Measurements from ENCODE around the gene ARHGAP24. TPM values are rescaled to one million over a fixed set of nuclear protein-coding genes. Genes with fewer than 3 reads are reported as not detected.

Gene ARHGAP24
- total RNA-seq, 1 donor from 2014 or later: 1.5 TPM

DNA sequence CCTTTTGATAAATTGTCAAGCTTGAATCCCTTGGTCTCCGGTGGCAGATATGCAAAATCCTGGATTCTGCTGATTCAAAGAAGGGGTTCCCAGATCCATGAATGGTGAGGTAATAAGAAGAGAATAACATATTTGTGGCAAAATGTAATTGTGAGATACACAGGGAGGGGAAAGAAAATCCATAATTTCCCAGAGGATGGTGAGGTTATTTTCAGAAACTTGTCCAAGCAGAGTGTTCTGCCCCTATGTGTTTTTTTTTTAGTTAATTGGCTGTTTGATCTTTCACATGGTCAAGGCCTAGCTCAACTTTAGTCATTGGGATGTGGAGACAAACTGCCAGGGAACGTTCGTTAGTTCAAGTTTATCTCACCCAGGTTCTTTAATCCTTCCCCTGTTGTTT, 476.1 kb downstream of the ARHGAP24 start:
- peaks cover 4% of the 10 kb centered on the region for H3K4me1 Mint-ChIP-seq
- TF ChIP-seq, protein P1, sequence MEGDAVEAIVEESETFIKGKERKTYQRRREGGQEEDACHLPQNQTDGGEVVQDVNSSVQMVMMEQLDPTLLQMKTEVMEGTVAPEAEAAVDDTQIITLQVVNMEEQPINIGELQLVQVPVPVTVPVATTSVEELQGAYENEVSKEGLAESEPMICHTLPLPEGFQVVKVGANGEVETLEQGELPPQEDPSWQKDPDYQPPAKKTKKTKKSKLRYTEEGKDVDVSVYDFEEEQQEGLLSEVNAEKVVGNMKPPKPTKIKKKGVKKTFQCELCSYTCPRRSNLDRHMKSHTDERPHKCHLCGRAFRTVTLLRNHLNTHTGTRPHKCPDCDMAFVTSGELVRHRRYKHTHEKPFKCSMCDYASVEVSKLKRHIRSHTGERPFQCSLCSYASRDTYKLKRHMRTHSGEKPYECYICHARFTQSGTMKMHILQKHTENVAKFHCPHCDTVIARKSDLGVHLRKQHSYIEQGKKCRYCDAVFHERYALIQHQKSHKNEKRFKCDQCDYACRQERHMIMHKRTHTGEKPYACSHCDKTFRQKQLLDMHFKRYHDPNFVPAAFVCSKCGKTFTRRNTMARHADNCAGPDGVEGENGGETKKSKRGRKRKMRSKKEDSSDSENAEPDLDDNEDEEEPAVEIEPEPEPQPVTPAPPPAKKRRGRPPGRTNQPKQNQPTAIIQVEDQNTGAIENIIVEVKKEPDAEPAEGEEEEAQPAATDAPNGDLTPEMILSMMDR (conservative IDR thresholded peaks at IDR 0.05): no peak
- no peak for DNase-seq (ENCODE audit: low read depth, low spot score)
- no peaks in the 10 kb centered on the region for H3K36me3 Mint-ChIP-seq (ENCODE audit: low read depth)
- no peaks in the 10 kb centered on the region for H3K27me3 Mint-ChIP-seq (ENCODE audit: low read depth)
- no peak overlapping the region for H3K27ac Mint-ChIP-seq (ENCODE audit: unreplicated experiment)
- no peak overlapping the region for H3K4me3 Mint-ChIP-seq
- H3K9me3 Mint-ChIP-seq: no peaks in the 10 kb centered on the region

DNA sequence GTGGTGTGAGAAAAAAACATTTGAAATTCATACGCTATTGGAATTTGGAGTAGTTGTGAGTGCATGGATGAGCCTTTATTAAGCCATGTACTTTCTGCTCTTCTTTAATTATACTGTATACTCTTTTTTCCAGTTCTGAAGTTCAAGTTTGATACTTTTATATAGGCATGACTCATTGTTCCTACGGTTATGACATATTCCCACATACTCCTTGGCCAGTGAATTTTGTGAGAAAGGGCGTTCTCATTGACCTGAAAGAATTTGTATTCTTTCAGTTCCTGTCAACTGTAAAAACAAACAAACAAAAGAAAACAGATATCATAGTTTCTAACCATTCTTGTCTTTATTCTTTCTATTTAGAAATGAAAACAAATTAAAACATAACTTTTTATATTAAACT, 477.6 kb downstream of the ARHGAP24 start:
- no peak overlapping the region for H3K4me3 Mint-ChIP-seq
- H3K27ac Mint-ChIP-seq (ENCODE audit: unreplicated experiment): no peak overlapping the region
- H3K4me1 Mint-ChIP-seq: no peaks in the 10 kb centered on the region
- TF ChIP-seq, protein P1 (conservative IDR thresholded peaks at IDR 0.05): no peak
- H3K9me3 Mint-ChIP-seq: no peaks in the 10 kb centered on the region
- no peaks in the 10 kb centered on the region for H3K36me3 Mint-ChIP-seq (ENCODE audit: low read depth)
- no peak for DNase-seq (ENCODE audit: low read depth, low spot score)
- H3K27me3 Mint-ChIP-seq (ENCODE audit: low read depth): no peaks in the 10 kb centered on the region

DNA sequence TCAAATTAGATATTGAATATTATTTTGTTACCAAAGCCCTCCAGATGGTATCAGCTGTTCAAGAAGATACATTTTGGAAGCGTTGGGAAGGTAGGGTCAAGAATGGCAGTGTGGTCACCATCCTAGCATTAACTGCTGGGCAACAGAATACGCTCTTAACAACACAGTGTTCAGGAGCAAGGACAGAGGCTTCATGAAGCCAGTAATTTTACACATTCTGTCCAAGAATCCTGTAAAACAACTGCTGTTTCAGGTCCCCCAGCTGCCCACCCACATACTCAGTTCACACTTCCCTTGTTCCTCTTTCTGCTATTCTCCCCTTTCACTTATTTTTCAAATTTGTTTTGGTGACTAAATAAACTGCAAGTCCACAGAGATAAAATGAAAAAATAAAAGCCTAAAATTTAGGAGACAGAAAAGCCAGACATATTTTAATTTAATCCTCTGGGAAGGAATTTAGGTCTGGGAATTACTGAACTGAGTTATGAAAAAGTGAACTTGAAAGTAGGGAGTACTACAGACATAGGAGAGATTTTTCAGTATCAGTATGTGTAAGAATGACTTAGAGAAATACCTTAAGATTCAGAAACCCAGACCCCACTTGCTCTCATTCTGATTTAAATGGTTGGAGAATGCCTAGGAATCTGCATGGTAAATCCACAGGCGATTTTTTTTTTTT, 478.2 kb downstream of the ARHGAP24 start:
- no peak overlapping the region for H3K27ac Mint-ChIP-seq (ENCODE audit: unreplicated experiment)
- TF ChIP-seq, protein P1 (conservative IDR thresholded peaks at IDR 0.05): no peak
- no peaks in the 10 kb centered on the region for H3K9me3 Mint-ChIP-seq

DNA sequence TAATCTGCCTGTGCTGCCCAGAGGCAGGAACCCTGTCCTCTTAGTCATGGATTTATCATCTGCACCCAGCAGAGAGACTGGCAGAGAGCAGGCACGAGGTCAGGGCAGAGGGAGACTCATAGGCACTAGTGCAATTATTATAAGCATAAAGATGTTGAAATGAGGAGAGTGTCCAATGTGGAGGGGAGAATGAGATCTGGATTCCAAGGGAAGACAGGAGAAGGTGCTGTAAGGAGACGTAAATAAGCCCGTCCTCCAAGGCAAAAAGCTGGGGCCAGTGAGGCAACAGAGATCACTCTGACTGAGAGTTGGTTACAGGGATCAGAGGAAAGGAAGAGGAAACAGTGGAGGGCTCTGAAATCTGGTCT, 478.7 kb downstream of the ARHGAP24 start:
- H3K27ac Mint-ChIP-seq (ENCODE audit: unreplicated experiment): no peak overlapping the region
- no peak for DNase-seq (ENCODE audit: low read depth, low spot score)
- no peaks in the 10 kb centered on the region for H3K36me3 Mint-ChIP-seq (ENCODE audit: low read depth)
- H3K4me1 Mint-ChIP-seq: no peaks in the 10 kb centered on the region
- no peak overlapping the region for H3K4me3 Mint-ChIP-seq
- no peaks in the 10 kb centered on the region for H3K27me3 Mint-ChIP-seq (ENCODE audit: low read depth)
- TF ChIP-seq, protein P1 (conservative IDR thresholded peaks at IDR 0.05): no peak
- no peaks in the 10 kb centered on the region for H3K9me3 Mint-ChIP-seq

More for the DNA sequence above, 478.2 kb downstream of the ARHGAP24 start:
- no peak for DNase-seq (ENCODE audit: low read depth, low spot score)
- no peaks in the 10 kb centered on the region for H3K36me3 Mint-ChIP-seq (ENCODE audit: low read depth)
- H3K27me3 Mint-ChIP-seq (ENCODE audit: low read depth): no peaks in the 10 kb centered on the region
- H3K4me3 Mint-ChIP-seq: no peak overlapping the region
- no peaks in the 10 kb centered on the region for H3K4me1 Mint-ChIP-seq

DNA sequence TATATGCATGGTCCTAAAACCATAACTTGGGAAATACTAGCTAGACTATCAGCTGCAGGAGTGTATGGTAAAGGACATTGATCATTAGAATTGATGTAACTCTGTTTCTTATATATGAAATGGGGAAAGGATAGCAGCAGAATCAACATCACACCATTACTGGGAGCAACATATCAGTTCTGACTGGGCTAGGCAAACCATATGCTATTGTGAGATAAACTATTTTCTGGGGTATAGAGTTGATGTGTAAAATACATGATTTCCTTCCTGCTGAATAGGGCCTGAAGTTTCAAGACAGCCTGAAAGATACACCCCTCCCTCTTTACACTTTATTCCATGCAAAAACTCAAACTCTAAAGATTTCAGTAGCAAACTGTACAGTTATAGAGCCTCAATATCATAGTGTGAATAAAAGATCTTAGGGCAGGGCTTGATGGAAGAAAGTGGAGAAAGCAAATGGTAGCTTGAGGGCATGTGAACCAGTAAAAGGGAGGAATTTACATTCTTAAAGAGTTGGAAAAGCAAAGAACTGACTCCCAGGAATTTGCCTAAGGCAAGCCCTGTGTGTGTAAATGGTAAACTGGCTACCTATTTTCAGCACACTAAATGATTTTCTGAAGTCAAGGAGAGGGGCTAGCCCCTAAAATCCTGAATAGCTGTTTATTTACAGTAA, 480.8 kb downstream of the ARHGAP24 start:
- Mint-ChIP-seq H3K36me3 (ENCODE audit: low read depth) (no peaks in the 10 kb centered on the region), H3K9me3 (no peaks in the 10 kb centered on the region), H3K27me3 (ENCODE audit: low read depth) (no peaks in the 10 kb centered on the region), H3K4me3 (no peak overlapping the region), H3K4me1 (peaks cover under 1% of the 10 kb centered on the region), H3K27ac (ENCODE audit: unreplicated experiment) (no peak overlapping the region)
- TF ChIP-seq, protein P1 (conservative IDR thresholded peaks at IDR 0.05): no peak
- no peak for DNase-seq (ENCODE audit: low read depth, low spot score)

Measured in neural crest cell (in vitro differentiated cells).